ENCODE data around the gene KDM4C. TPM values are rescaled to one million over a fixed set of nuclear protein-coding genes. Genes with fewer than 3 reads are reported as not detected.
A peak's percentile ranks its signal among the peaks of the same experiment; 100 is the strongest.

Gene KDM4C
- total RNA-seq, 1 donor from 2014 or later: 18.2 TPM

DNA sequence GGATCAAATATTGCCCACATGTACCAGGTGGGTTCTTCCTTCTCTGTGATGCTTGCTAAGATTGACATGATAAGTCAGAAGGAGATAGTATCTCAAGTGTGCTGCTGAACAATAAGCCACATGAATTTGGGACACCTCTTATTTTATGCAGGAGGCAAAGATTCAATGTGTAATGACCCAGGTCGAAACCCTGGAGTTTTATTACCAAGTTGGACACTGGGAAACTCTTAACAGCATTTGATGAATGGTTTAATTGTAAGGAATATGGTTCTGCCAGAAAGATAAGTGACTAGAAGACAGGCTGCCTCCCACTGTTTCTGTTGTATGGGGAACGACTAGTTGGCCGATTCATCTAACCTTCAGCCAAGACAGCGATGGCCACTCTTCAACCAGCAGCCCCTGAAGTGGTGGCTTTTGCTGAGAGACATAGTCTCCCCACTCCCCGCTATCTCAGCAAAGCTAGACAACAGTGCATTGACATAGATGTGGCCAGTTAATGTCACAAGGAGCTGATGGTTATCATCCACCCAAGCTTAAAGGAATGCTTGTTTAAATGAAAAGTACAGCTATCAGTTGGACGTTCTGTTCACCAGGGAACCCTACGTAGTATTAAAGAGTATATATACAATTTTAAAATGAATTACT lies 407.7 kb downstream of the KDM4C start:
- no peak for DNase-seq (ENCODE audit: low read depth)
- Histone ChIP-seq H2AFZ (ENCODE audit: low read depth, low read length) (no peak overlapping the region), H3K79me2 (ENCODE audit: insufficient read depth, low read length) (no peaks in the 10 kb centered on the region), H3K27ac (ENCODE audit: low read depth, low read length) (no peak overlapping the region), H3K4me1 (ENCODE audit: insufficient read depth, low read length) (no peaks in the 10 kb centered on the region), H4K20me1 (ENCODE audit: insufficient read depth, low read length) (no peaks in the 10 kb centered on the region), H3K27me3 (ENCODE audit: insufficient read depth, low read length) (no peaks in the 10 kb centered on the region), H3K9ac (ENCODE audit: low read length) (no peak overlapping the region), H3K4me3 (ENCODE audit: insufficient read depth, low read depth, low read length) (no peak overlapping the region), H3K4me2 (ENCODE audit: low read length) (no peak overlapping the region), H3K36me3 (ENCODE audit: insufficient read depth, low read length) (peaks cover 3% of the 10 kb centered on the region), H3K9me3 (ENCODE audit: insufficient read depth, low read depth, low read length) (no peaks in the 10 kb centered on the region)
- no peak for TF ChIP-seq EZH2 (IDR thresholded peaks at IDR 0.05; ENCODE audit: insufficient read depth, low read length)
- no peak overlapping the region for H3K4me3 Mint-ChIP-seq (ENCODE audit: unreplicated experiment)
- no peaks in the 10 kb centered on the region for H3K27me3 Mint-ChIP-seq (ENCODE audit: low read depth, unreplicated experiment)
- peaks cover 3% of the 10 kb centered on the region for H3K36me3 Mint-ChIP-seq (ENCODE audit: low read depth, unreplicated experiment)
- no peaks in the 10 kb centered on the region for H3K4me1 Mint-ChIP-seq (ENCODE audit: low read depth, unreplicated experiment)
- H3K27ac Mint-ChIP-seq (ENCODE audit: unreplicated experiment): no peak overlapping the region
- no peaks in the 10 kb centered on the region for H3K9me3 Mint-ChIP-seq (ENCODE audit: unreplicated experiment)
- FAIRE-seq: no peak

- H3K9me3 Mint-ChIP-seq (ENCODE audit: unreplicated experiment): no peaks in the 10 kb centered on the region
Observed at GRCh38 chr9:7166074-7166473, 408.3 kb downstream of the KDM4C start.

DNA sequence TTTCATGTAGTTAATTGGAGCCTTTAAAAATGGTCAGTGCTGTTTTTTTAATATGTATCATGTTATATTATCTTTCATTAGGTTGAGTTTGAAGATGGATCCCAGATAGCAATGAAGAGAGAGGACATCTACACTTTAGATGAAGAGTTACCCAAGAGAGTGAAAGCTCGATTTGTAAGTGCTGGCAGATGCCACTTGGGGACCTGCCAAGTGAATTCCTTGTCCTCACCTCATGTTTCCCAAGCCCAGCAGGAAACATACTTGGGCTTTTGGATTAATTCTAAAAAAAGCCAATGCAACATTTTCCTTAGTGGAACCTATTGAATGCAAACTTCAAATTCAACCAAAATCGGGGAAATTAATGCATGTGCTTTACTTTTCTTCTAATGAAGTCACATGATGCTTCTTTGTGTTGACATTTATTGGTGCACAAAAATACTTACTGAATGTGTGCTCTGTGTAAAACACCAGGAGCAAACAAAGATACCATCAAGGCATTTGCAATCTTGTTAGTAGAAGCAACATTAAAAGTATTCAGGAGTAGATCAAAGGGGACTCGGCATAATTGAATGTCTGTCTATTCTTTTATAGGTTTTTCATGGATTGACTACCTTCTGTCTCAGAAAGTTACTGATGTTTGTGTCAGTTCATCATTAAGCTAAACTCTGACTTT lies 412.1 kb downstream of the KDM4C start:
- no peaks in the 10 kb centered on the region for H3K27me3 Mint-ChIP-seq (ENCODE audit: low read depth, unreplicated experiment)
- no peak for TF ChIP-seq EZH2 (IDR thresholded peaks at IDR 0.05; ENCODE audit: insufficient read depth, low read length)
- TF ChIP-seq, protein P1, sequence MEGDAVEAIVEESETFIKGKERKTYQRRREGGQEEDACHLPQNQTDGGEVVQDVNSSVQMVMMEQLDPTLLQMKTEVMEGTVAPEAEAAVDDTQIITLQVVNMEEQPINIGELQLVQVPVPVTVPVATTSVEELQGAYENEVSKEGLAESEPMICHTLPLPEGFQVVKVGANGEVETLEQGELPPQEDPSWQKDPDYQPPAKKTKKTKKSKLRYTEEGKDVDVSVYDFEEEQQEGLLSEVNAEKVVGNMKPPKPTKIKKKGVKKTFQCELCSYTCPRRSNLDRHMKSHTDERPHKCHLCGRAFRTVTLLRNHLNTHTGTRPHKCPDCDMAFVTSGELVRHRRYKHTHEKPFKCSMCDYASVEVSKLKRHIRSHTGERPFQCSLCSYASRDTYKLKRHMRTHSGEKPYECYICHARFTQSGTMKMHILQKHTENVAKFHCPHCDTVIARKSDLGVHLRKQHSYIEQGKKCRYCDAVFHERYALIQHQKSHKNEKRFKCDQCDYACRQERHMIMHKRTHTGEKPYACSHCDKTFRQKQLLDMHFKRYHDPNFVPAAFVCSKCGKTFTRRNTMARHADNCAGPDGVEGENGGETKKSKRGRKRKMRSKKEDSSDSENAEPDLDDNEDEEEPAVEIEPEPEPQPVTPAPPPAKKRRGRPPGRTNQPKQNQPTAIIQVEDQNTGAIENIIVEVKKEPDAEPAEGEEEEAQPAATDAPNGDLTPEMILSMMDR (IDR thresholded peaks at IDR 0.05; ENCODE audit: insufficient read depth, low read depth, low read length): no peak
- no peaks in the 10 kb centered on the region for H3K9me3 ChIP-seq (ENCODE audit: insufficient read depth, low read depth, low read length)
- peaks cover 10% of the 10 kb centered on the region for H3K4me1 Mint-ChIP-seq (ENCODE audit: low read depth, unreplicated experiment)
- H2AFZ ChIP-seq (ENCODE audit: low read depth, low read length): no peak overlapping the region
- H3K4me3 Mint-ChIP-seq (ENCODE audit: unreplicated experiment): no peak overlapping the region
- no peaks in the 10 kb centered on the region for H4K20me1 ChIP-seq (ENCODE audit: insufficient read depth, low read length)
- no peaks in the 10 kb centered on the region for H3K79me2 ChIP-seq (ENCODE audit: insufficient read depth, low read length)
- H3K4me2 ChIP-seq (ENCODE audit: low read length): no peak overlapping the region
- FAIRE-seq (no peak), DNase-seq (ENCODE audit: low read depth) (peak; percentile 23)
- H3K36me3 Mint-ChIP-seq (ENCODE audit: low read depth, unreplicated experiment): peaks cover 6% of the 10 kb centered on the region
- no peak overlapping the region for H3K4me3 ChIP-seq (ENCODE audit: insufficient read depth, low read depth, low read length)
- H3K27me3 ChIP-seq (ENCODE audit: insufficient read depth, low read length): no peaks in the 10 kb centered on the region
- no peak overlapping the region for H3K27ac ChIP-seq (ENCODE audit: low read depth, low read length)
- no peak overlapping the region for H3K27ac Mint-ChIP-seq (ENCODE audit: unreplicated experiment)
- peaks cover 3% of the 10 kb centered on the region for H3K36me3 ChIP-seq (ENCODE audit: insufficient read depth, low read length)
- no peaks in the 10 kb centered on the region for H3K9me3 Mint-ChIP-seq (ENCODE audit: unreplicated experiment)
- H3K4me1 ChIP-seq (ENCODE audit: insufficient read depth, low read length): peaks cover 9% of the 10 kb centered on the region
- H3K9ac ChIP-seq (ENCODE audit: low read length): no peak overlapping the region

More at GRCh38 chr9:7166074-7166473, 408.3 kb downstream of the KDM4C start:
- Mint-ChIP-seq H3K36me3 (ENCODE audit: low read depth, unreplicated experiment) (peaks cover 3% of the 10 kb centered on the region), H3K4me3 (ENCODE audit: unreplicated experiment) (no peak overlapping the region), H3K27me3 (ENCODE audit: low read depth, unreplicated experiment) (no peaks in the 10 kb centered on the region), H3K4me1 (ENCODE audit: low read depth, unreplicated experiment) (no peaks in the 10 kb centered on the region), H3K27ac (ENCODE audit: unreplicated experiment) (no peak overlapping the region)
- no peaks in the 10 kb centered on the region for H4K20me1 ChIP-seq (ENCODE audit: insufficient read depth, low read length)
- no peak overlapping the region for H3K27ac ChIP-seq (ENCODE audit: low read depth, low read length)
- no peak for DNase-seq (ENCODE audit: low read depth)
- TF ChIP-seq EZH2 (IDR thresholded peaks at IDR 0.05; ENCODE audit: insufficient read depth, low read length): no peak
- TF ChIP-seq, protein P1 (IDR thresholded peaks at IDR 0.05; ENCODE audit: insufficient read depth, low read depth, low read length): no peak
- FAIRE-seq: no peak
- no peak overlapping the region for H3K4me2 ChIP-seq (ENCODE audit: low read length)
- H3K4me3 ChIP-seq (ENCODE audit: insufficient read depth, low read depth, low read length): no peak overlapping the region
- no peak overlapping the region for H3K9ac ChIP-seq (ENCODE audit: low read length)
- H3K79me2 ChIP-seq (ENCODE audit: insufficient read depth, low read length): no peaks in the 10 kb centered on the region
- no peaks in the 10 kb centered on the region for H3K9me3 ChIP-seq (ENCODE audit: insufficient read depth, low read depth, low read length)
- peaks cover 3% of the 10 kb centered on the region for H3K36me3 ChIP-seq (ENCODE audit: insufficient read depth, low read length)
- no peaks in the 10 kb centered on the region for H3K27me3 ChIP-seq (ENCODE audit: insufficient read depth, low read length)
- H2AFZ ChIP-seq (ENCODE audit: low read depth, low read length): no peak overlapping the region
- no peaks in the 10 kb centered on the region for H3K4me1 ChIP-seq (ENCODE audit: insufficient read depth, low read length)
